Activated CD8-positive, alpha-beta memory T cell treated with anti-CD3 and anti-CD28 coated beads, Interleukin-2, amount 50 U/mL, for 1 hour (primary cell): ENCODE results near the gene DNAH14.
"Not testable (repeated sequence)": the region's sequence is repeated elsewhere in the genome, so short reads cannot be mapped to it uniquely, and the experiment has no call there.

Source experiments
- DNase-seq: peaks from one replicate; pipeline ENCODE4 v3.0.0-alpha.2; 2020; ENCODE audit errors: extremely low read depth

Gene DNAH14

DNA sequence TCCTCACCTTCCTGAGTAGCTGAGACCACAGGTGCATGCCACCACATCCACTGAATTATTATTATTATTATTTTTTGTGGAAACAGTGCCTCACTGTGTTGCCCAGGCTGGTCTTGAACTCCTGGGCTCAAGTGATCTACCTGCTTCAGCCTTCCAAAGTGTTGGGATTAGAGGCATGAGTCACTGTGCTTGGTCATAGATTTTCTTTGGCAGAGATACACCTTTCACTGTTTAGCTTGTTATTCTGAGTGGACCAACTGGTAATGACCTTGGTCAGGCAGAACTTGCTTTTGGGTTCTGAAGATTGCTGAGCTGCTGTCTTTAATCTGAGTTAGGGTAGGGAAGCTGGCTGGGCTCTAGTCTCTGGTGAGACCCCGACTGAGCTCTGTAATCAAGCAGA lies 66.8 kb downstream of the DNAH14 start:
- DNase-seq, result no peak

GRCh38 chr1:224998185-224998584 lies 68.7 kb downstream of the DNAH14 start:
- DNase-seq, result no peak

- DNase-seq, result no peak
Measured at GRCh38 chr1:225004396-225004795, 74.9 kb downstream of the DNAH14 start.

- DNase-seq, result not testable (repeated sequence)
Measured at GRCh38 chr1:225006352-225006751, 76.9 kb downstream of the DNAH14 start.

DNA sequence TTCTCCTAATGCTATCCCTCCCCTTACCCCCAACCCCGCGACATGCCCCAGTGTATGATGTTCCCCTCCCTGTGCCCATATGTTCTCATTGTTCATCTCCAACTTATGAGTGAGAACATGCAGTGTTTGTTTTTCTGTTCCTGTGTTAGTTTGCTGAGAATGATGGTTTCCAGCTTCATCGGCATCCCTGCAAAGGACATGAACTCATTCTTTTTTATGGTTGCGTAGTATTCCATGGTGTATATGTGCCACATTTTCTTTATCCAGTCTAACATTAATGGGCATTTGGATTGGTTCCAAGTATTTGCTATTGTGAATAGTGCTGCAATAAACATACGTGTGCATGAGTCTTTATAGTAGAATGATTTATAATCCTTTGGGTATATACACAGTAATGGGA lies 78.6 kb downstream of the DNAH14 start:
- not testable (repeated sequence) for DNase-seq

GRCh38 chr1:225021037-225021436 lies 91.6 kb downstream of the DNAH14 start:
- no peak for DNase-seq

GRCh38 chr1:225026701-225027100 lies 97.2 kb downstream of the DNAH14 start:
- no peak for DNase-seq

DNA sequence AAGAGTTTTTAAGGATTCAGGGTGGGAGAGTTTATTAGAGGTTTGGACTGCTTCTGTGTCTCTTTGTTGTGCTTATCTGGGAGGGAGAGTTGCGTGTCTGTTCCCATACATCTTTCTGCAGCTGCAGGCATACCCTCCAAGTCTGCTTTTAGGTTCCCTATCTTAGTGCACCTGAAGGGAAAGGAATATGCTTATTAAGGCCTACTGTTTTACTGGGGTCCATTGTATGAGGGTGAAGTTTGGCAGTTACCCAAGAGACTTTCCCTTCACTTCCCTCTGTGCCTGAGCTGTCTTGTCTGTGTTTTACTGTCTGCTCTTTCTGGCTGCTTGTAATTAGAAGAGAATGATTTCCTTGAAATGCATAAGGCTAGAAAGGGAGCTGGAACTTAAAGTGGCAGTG lies 107.0 kb downstream of the DNAH14 start:
- DNase-seq, result not testable (repeated sequence)

DNA sequence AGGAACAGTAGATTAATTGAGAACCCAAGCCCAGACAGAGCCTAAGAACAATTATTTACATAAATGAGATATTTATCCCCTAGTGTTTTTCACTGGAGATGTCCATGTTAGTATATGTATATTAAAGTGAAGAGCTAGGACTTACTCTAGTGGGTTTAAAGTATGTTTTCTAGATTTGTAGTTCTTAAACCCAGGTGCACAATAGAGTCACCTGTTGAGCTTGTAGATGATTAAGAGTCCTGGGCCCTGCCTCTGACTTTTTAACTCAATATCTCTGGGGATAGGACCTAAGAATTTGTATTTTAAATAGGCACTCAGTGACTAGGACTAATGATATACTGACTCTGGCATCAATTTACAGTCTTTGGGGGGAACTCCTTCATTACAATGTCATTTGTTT lies 112.8 kb downstream of the DNAH14 start:
- no peak for DNase-seq

- no peak for DNase-seq
Measured at GRCh38 chr1:225044258-225044657, 114.8 kb downstream of the DNAH14 start.

DNA sequence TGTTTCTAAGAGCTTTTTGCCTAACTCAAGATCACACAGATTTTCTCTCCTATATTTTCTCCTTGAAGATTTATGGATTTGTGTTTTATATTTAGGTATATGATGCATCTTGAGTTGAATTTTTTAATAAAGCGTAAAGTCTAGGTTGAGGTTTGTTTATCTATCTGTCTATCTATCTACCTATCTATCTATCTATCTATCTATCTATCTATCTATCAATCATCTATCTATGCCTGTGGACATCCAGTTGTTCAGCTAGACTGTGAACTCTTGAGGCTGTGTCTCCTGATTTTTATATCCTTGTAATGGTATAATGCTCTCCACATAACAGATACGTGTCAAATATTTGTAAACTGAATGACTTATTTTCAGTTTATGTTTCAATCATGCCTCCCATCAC lies 120.1 kb downstream of the DNAH14 start:
- no peak for DNase-seq

DNA sequence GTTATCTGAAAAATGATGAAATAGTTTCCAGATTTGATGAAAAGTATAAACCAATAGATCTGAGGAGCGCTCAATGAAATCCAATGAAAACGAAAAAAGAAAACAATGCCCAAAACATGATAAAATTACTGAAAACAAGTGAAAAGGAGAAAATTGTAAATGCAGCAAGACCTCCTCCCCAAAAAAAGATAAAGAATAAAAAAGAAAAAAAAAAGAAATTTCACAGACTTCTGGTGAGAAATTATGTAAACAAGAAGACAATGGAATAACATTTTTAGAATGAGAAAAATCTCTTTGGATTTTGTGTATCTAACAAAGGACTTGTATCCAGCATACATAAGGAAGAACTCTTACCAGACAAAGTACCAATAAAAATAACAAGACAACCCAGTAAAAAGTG lies 134.2 kb downstream of the DNAH14 start:
- no peak for DNase-seq

GRCh38 chr1:225070972-225071371 lies 141.5 kb downstream of the DNAH14 start:
- DNase-seq, result no peak

DNA sequence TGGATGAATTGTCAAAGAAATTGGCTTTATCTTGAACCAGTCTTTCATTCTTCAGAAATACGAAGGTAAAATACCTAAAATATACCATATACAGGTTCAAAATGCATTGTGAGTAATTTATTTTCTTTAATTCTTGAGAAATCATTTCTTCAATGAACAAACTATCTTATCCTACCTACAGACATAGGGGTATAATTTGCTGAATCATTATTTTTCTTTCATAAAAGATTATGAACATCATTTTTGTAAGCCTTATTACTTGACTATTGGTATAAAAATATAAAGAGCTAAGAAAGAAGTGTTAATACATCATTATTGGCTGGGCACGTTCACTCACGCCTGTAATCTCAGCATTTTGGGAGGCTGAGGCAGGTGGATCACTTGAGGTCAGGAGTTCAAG lies 167.7 kb downstream of the DNAH14 start:
- no peak for DNase-seq

- DNase-seq, result no peak
Measured at GRCh38 chr1:225111000-225111399, 181.5 kb downstream of the DNAH14 start.

GRCh38 chr1:225113265-225113664 lies 183.8 kb downstream of the DNAH14 start:
- DNase-seq, result no peak

- DNase-seq, result no peak
Measured at GRCh38 chr1:225114354-225114990, 185.0 kb downstream of the DNAH14 start.

DNA sequence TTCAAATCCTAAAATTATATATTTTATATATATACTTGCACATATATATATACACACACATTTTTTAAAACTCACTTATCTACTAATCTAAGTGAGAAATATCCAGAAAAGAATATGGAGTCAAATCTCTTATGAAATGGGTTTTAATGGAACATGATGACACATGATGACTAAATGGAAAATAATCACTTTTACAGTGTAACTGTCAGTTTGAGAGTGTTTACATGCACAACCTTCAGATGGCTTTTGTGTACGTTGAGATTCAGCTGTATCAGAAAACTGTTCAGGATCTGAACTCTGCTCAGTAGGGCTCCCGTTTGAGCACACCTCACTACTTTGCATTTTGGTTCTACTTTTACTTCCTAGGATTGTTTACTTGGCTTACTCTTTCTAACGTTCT lies 189.8 kb downstream of the DNAH14 start:
- DNase-seq, result no peak

GRCh38 chr1:225121095-225121494 lies 191.6 kb downstream of the DNAH14 start:
- no peak for DNase-seq

GRCh38 chr1:225131869-225132268 lies 202.4 kb downstream of the DNAH14 start:
- DNase-seq, result no peak

DNA sequence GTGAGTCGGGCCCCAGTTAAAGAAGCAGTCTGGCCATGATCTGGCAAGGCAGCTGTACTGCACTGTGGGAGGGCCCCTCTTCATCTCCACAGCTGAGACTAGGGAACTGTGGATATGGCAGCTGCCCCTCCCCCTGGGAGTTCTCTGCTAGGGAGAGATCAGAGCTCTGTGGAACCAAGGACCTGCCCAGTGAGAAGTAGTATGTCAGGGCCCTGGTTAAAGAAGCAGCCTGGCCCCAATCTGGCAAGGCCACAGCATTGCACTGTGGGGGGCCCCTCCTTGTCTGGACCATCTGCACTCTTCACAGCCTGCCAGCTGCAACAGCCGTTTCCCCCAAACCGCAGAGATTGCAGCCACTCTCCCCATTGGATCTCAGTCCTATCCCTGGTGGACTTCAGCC lies 208.5 kb downstream of the DNAH14 start:
- DNase-seq, result no peak

DNA sequence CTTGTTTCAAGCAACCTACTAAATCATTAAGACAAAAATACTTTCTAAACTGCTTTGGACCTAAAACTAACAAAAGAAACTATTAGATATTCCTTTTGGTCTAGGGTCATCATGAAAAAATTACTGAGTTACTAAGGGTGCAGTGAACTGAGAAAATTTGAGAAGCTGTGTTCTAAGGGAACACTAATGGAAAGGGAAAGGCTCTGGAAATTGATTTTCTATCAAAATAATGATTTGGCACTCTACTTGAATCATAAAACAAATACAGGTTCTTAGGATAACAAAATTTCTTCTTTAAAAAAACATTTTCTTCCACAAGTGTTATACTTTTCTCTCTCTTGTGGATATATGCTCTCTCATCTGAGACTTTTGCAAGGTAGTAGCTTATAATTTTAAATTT lies 213.5 kb downstream of the DNAH14 start:
- no peak for DNase-seq

DNA sequence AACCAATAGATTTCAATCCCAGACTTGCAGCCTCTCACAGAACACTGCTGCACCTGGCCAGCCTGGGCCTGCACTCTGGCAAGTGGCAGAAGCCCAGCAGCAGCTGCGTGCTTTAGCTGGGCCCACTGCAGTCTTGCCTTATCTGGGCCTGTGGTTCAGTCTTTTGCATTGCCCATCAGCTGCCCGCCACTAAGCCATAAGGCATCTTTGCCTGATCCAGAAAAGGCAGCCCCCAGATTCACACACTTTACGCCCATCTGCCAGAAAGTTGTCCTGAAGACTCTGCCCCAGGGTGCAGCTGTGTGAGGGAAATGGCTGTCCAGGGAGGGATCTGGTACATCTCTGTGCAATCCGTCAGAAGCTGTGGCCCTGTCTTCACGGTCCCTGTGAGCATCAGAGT lies 217.0 kb downstream of the DNAH14 start:
- no peak for DNase-seq

GRCh38 chr1:225147791-225148190 lies 218.3 kb downstream of the DNAH14 start:
- DNase-seq, result not testable (repeated sequence)
